ENCODE data around the gene RBM33. TPM values are rescaled to one million over a fixed set of nuclear protein-coding genes. Genes with fewer than 3 reads are reported as not detected.

RBM33 gene
- polyA plus RNA-seq, 1 experiment = 5.0 TPM

DNA sequence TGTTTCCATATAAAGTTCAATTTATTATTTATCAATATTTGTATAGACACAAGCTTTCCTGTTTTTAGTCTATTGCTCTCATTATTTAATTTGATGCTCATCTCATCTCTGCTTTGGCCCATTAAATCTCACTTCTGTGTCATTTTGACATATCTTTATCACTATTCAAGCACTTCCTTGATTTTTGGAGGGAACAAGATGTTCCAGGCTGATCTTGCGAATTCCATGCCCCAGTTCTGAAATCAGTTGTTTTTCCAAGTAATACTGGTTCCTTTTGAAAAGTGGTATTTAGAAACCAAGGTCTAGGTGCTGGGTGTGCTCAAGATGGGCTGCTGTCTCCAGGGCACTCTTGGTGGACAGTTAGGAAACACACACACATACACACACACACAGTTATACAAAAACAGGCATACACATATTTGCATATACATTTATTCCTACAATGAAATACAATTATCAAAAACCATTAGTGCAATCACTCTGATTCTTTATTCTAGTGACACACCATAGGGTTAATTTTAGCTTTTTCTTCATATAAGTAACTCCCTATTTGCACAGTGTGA is 4.4 kb upstream of the RBM33 start:
- CTCF ChIA-PET = interaction anchor here (0.8 kb wide), 1 partner anchor 9 kb away, joined by 4 read pairs; no protein-coding TSS in a partner anchor
- Histone ChIP-seq H3K4me3 (ENCODE audit: low read depth, low read length) (no peak overlapping the region), H3K27me3 (ENCODE audit: control insufficient read depth, insufficient read depth, low read length) (no peaks in the 10 kb centered on the region), H3K36me3 (ENCODE audit: control insufficient read depth, insufficient read depth, low read length) (peaks cover 1% of the 10 kb centered on the region)
- POLR2A ChIA-PET = interaction anchor here (0.6 kb wide), 1 partner anchor 20 kb away, joined by 3 read pairs; no protein-coding TSS in a partner anchor
- DNase-seq (ENCODE audit: low read depth) = no peak
- TF ChIP-seq, protein P1, sequence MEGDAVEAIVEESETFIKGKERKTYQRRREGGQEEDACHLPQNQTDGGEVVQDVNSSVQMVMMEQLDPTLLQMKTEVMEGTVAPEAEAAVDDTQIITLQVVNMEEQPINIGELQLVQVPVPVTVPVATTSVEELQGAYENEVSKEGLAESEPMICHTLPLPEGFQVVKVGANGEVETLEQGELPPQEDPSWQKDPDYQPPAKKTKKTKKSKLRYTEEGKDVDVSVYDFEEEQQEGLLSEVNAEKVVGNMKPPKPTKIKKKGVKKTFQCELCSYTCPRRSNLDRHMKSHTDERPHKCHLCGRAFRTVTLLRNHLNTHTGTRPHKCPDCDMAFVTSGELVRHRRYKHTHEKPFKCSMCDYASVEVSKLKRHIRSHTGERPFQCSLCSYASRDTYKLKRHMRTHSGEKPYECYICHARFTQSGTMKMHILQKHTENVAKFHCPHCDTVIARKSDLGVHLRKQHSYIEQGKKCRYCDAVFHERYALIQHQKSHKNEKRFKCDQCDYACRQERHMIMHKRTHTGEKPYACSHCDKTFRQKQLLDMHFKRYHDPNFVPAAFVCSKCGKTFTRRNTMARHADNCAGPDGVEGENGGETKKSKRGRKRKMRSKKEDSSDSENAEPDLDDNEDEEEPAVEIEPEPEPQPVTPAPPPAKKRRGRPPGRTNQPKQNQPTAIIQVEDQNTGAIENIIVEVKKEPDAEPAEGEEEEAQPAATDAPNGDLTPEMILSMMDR (IDR thresholded peaks at IDR 0.05; ENCODE audit: insufficient read depth, low read depth, low read length) = no peak

DNA sequence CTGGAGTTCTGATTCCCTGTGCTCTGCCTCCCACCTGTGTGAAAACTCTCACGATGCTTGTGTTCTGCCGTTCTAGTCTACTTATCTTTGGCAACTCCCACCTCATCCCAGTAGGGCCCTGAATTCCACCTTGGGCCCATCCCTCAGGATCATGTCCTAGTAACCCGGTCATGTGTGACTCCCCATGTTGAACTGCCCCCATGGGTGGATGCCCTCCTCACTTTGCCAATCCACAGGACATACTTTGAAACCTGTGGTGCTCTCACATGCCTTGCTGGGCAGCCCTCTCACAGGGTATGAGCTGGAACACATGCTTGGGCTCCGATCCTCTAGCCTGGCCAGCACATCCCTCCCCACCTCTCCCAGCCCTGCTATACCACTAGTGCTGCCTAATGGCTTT is 3.8 kb upstream of the RBM33 start:
- TF ChIP-seq, protein P1 (IDR thresholded peaks at IDR 0.05; ENCODE audit: insufficient read depth, low read depth, low read length) = no peak
- no peak for DNase-seq (ENCODE audit: low read depth)
- ChIA-PET CTCF (interaction anchor here (0.8 kb wide), 1 partner anchor 10 kb away, joined by 4 read pairs; no protein-coding TSS in a partner anchor), POLR2A (no interaction called here)
- H3K36me3 ChIP-seq (ENCODE audit: control insufficient read depth, insufficient read depth, low read length) = peaks cover 1% of the 10 kb centered on the region
- H3K27me3 ChIP-seq (ENCODE audit: control insufficient read depth, insufficient read depth, low read length) = no peaks in the 10 kb centered on the region
- no peak overlapping the region for H3K4me3 ChIP-seq (ENCODE audit: low read depth, low read length)

DNA sequence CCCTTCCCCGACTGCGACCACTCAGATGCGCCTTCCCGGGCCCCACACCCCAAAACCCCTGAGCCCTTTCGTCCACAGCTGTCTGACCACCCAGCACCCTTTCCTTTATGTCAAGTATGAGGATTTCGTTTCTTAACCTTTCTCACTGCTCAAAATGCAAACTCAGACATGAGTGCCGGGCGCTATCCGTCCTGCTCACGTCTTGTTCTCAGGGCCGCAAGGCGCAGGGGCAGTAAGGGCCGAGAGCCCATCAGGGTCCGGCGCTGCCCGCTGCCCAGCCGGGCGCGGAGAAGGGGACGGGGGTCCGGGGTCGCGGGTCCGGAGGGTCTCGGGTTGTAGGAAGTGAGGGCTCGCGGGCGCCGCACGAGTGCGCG is 670 bp upstream of the RBM33 start:
- CTCF ChIA-PET = interaction anchor here (0.8 to 1.6 kb wide), 2 partner anchors 45 to 95 kb away, joined by 3 to 9 read pairs; no protein-coding TSS in a partner anchor
- Histone ChIP-seq H3K27me3 (ENCODE audit: control insufficient read depth, insufficient read depth, low read length) (no peaks in the 10 kb centered on the region), H3K36me3 (ENCODE audit: control insufficient read depth, insufficient read depth, low read length) (peaks cover 3% of the 10 kb centered on the region), H3K4me3 (ENCODE audit: low read depth, low read length) (peak overlapping the region; percentile 97)
- TF ChIP-seq, protein P1 (IDR thresholded peaks at IDR 0.05; ENCODE audit: insufficient read depth, low read depth, low read length) = no peak
- no peak for DNase-seq (ENCODE audit: low read depth)
- POLR2A ChIA-PET = interaction anchor here (0.6 to 0.7 kb wide), 2 partner anchors 346 to 655 kb away, joined by 3 to 8 read pairs; no protein-coding TSS in a partner anchor

DNA sequence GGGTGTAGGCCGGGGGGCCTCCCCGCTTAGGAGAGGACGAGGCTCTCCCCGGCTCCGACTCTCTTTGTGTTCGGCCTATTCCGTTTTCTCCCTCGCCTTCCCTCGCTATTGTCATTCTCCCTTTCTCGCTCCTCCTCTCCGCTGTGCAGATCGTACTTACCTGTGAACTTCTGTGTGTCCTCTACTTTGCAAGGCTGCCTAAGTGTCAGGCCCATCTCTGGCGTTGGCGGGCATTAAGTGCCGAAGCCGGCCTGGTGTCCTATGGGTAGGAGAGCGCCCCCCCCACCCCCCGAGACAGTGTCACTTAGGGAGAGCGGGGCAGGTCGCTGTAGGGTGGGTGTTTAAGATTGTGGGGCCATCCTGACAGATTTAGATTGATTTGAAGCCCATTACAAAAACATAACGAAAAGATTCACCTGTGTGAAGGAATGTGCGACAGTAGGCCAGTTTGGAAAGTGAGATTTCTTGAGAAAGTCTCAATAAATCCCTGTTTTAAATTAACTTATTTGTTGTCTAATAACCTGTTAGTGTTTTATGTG is 579 bp downstream of the RBM33 start:
- ChIA-PET POLR2A (no interaction called here), CTCF (interaction anchor here (1.6 kb wide), 1 partner anchor 46 kb away, joined by 9 read pairs; no protein-coding TSS in a partner anchor)
- Histone ChIP-seq H3K36me3 (ENCODE audit: control insufficient read depth, insufficient read depth, low read length) (peaks cover 3% of the 10 kb centered on the region), H3K27me3 (ENCODE audit: control insufficient read depth, insufficient read depth, low read length) (no peaks in the 10 kb centered on the region), H3K4me3 (ENCODE audit: low read depth, low read length) (peak overlapping the region; percentile 97)
- TF ChIP-seq, protein P1 (IDR thresholded peaks at IDR 0.05; ENCODE audit: insufficient read depth, low read depth, low read length) = no peak
- DNase-seq (ENCODE audit: low read depth) = no peak

DNA sequence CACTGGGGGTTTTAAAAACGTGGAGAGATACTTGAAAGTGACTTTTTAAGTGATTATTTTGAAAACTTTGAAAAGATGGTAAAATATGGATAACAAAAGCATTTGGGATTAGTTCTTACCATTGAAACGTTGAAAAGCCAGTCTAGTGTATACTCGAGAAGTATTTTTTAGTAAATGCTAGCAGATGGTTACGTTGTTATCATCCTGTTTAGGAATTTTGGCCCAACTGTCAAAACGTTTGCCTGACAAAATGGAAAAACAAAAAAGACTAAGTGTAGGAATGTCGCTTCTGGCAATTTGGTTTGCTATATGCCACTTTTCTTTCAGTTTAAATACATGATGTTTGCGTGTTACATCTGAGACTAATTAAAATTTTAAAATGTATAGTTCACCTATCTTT is 1.2 kb downstream of the RBM33 start:
- H3K4me3 ChIP-seq (ENCODE audit: low read depth, low read length) = peak overlapping the region; percentile 97
- TF ChIP-seq, protein P1 (IDR thresholded peaks at IDR 0.05; ENCODE audit: insufficient read depth, low read depth, low read length) = no peak
- H3K36me3 ChIP-seq (ENCODE audit: control insufficient read depth, insufficient read depth, low read length) = peaks cover 3% of the 10 kb centered on the region
- POLR2A ChIA-PET = no interaction called here
- no peak for DNase-seq (ENCODE audit: low read depth)
- H3K27me3 ChIP-seq (ENCODE audit: control insufficient read depth, insufficient read depth, low read length) = no peaks in the 10 kb centered on the region
- CTCF ChIA-PET = no interaction called here
